ENCODE data around the gene GXYLT2. TPM values are rescaled to one million over a fixed set of nuclear protein-coding genes. Genes with fewer than 3 reads are reported as not detected.

The GXYLT2 gene
- total RNA-seq, 1 experiment from 2014 or later = 4.8 TPM

DNA sequence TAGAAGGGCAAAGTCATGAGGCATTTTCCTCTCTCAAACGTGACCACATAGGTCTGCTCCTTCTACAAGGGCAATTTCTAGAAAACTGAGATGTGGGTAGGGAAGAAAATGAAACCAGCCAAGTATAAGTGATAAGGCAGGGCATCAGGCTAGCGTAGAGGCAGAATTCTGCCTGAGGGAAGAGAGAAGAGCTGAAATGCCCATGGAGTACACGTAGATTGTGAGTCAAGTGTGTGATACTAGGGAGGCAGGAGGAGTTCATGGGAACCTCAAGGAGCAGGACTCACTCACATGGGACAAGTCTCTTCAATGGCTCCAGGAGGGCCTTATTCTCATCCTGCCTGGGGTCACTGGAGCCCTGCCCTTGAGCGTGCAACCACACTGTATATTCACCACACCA lies 73.9 kb downstream of the GXYLT2 start:
- no peaks in the 10 kb centered on the region for H3K27me3 ChIP-seq (replicated peaks; ENCODE audit: control insufficient read depth, insufficient read depth, low read length)
- H3K36me3 ChIP-seq (ENCODE audit: control insufficient read depth, insufficient read depth, low read length) = 0 out of 2 replicates have a peak, but pooled peaks cover 1% of the 10 kb centered on the region
- POLR2A ChIA-PET = no interaction called here
- peaks cover 2% of the 10 kb centered on the region for H3K36me3 Mint-ChIP-seq (ENCODE audit: insufficient read depth, unreplicated experiment)
- H3K4me1 ChIP-seq = peaks cover 20% of the 10 kb centered on the region
- no peaks in the 10 kb centered on the region for H3K9me3 ChIP-seq
- H3K4me1 Mint-ChIP-seq (ENCODE audit: low read depth, unreplicated experiment) = no peaks in the 10 kb centered on the region
- DNase-seq = no peak
- TF ChIP-seq, protein P1, sequence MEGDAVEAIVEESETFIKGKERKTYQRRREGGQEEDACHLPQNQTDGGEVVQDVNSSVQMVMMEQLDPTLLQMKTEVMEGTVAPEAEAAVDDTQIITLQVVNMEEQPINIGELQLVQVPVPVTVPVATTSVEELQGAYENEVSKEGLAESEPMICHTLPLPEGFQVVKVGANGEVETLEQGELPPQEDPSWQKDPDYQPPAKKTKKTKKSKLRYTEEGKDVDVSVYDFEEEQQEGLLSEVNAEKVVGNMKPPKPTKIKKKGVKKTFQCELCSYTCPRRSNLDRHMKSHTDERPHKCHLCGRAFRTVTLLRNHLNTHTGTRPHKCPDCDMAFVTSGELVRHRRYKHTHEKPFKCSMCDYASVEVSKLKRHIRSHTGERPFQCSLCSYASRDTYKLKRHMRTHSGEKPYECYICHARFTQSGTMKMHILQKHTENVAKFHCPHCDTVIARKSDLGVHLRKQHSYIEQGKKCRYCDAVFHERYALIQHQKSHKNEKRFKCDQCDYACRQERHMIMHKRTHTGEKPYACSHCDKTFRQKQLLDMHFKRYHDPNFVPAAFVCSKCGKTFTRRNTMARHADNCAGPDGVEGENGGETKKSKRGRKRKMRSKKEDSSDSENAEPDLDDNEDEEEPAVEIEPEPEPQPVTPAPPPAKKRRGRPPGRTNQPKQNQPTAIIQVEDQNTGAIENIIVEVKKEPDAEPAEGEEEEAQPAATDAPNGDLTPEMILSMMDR (IDR thresholded peaks at IDR 0.05; ENCODE audit: insufficient read depth in 1 of 2, low read depth in 1 of 2, low read length in 1 of 2, severe bottlenecking in 1 of 2, unreplicated experiment in 1 of 2) = no peak
- intact Hi-C loops (cut with micrococcal nuclease; ENCODE audit: unreplicated experiment) = no loop called here
- no TSS peak for BruUV-seq (replicated peaks)
- H3K9me3 Mint-ChIP-seq (ENCODE audit: unreplicated experiment) = no peaks in the 10 kb centered on the region
- H3K4me3 Mint-ChIP-seq (ENCODE audit: unreplicated experiment) = no peak overlapping the region
- no peaks in the 10 kb centered on the region for H3K27me3 Mint-ChIP-seq (ENCODE audit: insufficient read depth, unreplicated experiment)
- no peak overlapping the region for H3K27ac Mint-ChIP-seq (ENCODE audit: unreplicated experiment)
- no peak overlapping the region for H3K4me3 ChIP-seq (ENCODE audit: low read depth, low read length)
- CTCF ChIA-PET = no interaction called here

DNA sequence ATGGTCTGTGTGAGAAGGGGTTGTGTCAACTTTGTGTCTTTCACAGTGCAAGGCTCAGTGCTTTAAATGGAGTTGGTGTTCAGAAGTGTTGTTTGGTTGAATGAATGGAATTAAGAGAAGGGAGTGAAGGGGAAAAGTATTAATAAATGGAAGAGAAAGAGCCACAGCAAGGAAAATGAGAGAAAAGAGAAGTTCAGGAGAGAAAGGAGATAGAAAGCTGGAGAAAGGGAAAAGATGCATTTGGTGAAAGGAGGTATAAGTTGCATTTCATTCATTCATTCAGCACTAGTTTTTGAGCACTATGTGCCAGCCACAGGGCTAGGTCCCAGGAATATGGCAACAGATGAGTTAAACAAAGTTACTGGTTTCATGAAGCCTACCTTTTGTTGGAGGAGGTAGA lies 74.5 kb downstream of the GXYLT2 start:
- H3K36me3 Mint-ChIP-seq (ENCODE audit: insufficient read depth, unreplicated experiment) = no peaks in the 10 kb centered on the region
- H3K9me3 Mint-ChIP-seq (ENCODE audit: unreplicated experiment) = no peaks in the 10 kb centered on the region
- BruUV-seq (replicated peaks) = no TSS peak
- H3K36me3 ChIP-seq (ENCODE audit: control insufficient read depth, insufficient read depth, low read length) = 0 out of 2 replicates have a peak, but pooled peaks cover 1% of the 10 kb centered on the region
- H3K4me1 ChIP-seq = peaks cover 14% of the 10 kb centered on the region
- TF ChIP-seq, protein P1 (IDR thresholded peaks at IDR 0.05; ENCODE audit: insufficient read depth in 1 of 2, low read depth in 1 of 2, low read length in 1 of 2, severe bottlenecking in 1 of 2, unreplicated experiment in 1 of 2) = no peak
- intact Hi-C loops (cut with micrococcal nuclease; ENCODE audit: unreplicated experiment) = no loop called here
- no peak overlapping the region for H3K4me3 Mint-ChIP-seq (ENCODE audit: unreplicated experiment)
- H3K27me3 ChIP-seq (replicated peaks; ENCODE audit: control insufficient read depth, insufficient read depth, low read length) = no peaks in the 10 kb centered on the region
- no peaks in the 10 kb centered on the region for H3K27me3 Mint-ChIP-seq (ENCODE audit: insufficient read depth, unreplicated experiment)
- DNase-seq = no peak
- no peak overlapping the region for H3K4me3 ChIP-seq (ENCODE audit: low read depth, low read length)
- H3K27ac Mint-ChIP-seq (ENCODE audit: unreplicated experiment) = no peak overlapping the region
- no peaks in the 10 kb centered on the region for H3K9me3 ChIP-seq
- H3K4me1 Mint-ChIP-seq (ENCODE audit: low read depth, unreplicated experiment) = no peaks in the 10 kb centered on the region
- ChIA-PET POLR2A (no interaction called here), CTCF (no interaction called here)

DNA sequence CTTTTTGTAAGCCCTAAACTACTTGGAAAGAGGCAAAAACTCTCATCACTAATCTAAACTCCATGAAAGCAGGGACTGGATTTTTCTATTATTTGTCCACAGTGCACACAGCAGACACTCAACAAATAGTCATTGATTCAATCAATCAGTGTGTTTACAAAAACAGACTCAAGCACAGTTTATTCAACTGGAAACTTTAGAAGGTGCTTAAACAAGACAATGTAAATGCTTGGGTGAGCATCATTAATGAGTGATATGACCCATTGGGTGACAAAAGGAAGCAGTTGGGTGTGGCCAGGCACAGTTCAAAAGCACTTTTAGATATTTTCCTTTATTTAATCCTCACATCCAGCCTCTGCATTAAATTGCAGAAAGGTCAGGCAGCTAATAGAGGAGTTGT lies 76.8 kb downstream of the GXYLT2 start:
- DNase-seq = no peak
- Mint-ChIP-seq H3K27ac (ENCODE audit: unreplicated experiment) (no peak overlapping the region), H3K9me3 (ENCODE audit: unreplicated experiment) (no peaks in the 10 kb centered on the region), H3K36me3 (ENCODE audit: insufficient read depth, unreplicated experiment) (no peaks in the 10 kb centered on the region), H3K27me3 (ENCODE audit: insufficient read depth, unreplicated experiment) (no peaks in the 10 kb centered on the region), H3K4me1 (ENCODE audit: low read depth, unreplicated experiment) (no peaks in the 10 kb centered on the region), H3K4me3 (ENCODE audit: unreplicated experiment) (no peak overlapping the region)
- BruUV-seq (replicated peaks) = no TSS peak
- Histone ChIP-seq H3K27me3 (replicated peaks; ENCODE audit: control insufficient read depth, insufficient read depth, low read length) (no peaks in the 10 kb centered on the region), H3K9me3 (no peaks in the 10 kb centered on the region), H3K36me3 (ENCODE audit: control insufficient read depth, insufficient read depth, low read length) (0 out of 2 replicates have a peak, but pooled peaks cover 1% of the 10 kb centered on the region), H3K4me3 (ENCODE audit: low read depth, low read length) (no peak overlapping the region), H3K4me1 (peaks cover 8% of the 10 kb centered on the region; the same call in 1 of the 2 replicates)
- TF ChIP-seq, protein P1 (IDR thresholded peaks at IDR 0.05; ENCODE audit: insufficient read depth in 1 of 2, low read depth in 1 of 2, low read length in 1 of 2, severe bottlenecking in 1 of 2, unreplicated experiment in 1 of 2) = no peak
- ChIA-PET CTCF (no interaction called here), POLR2A (no interaction called here)
- intact Hi-C loops (cut with micrococcal nuclease; ENCODE audit: unreplicated experiment) = no loop called here

Data from Caco-2 (cell line).